ENCODE data around the gene RBBP8NL. TPM values are rescaled to one million over a fixed set of nuclear protein-coding genes. Genes with fewer than 3 reads are reported as not detected.

The RBBP8NL gene
- total RNA-seq, 1 experiment from 2014 or later = not detected

DNA sequence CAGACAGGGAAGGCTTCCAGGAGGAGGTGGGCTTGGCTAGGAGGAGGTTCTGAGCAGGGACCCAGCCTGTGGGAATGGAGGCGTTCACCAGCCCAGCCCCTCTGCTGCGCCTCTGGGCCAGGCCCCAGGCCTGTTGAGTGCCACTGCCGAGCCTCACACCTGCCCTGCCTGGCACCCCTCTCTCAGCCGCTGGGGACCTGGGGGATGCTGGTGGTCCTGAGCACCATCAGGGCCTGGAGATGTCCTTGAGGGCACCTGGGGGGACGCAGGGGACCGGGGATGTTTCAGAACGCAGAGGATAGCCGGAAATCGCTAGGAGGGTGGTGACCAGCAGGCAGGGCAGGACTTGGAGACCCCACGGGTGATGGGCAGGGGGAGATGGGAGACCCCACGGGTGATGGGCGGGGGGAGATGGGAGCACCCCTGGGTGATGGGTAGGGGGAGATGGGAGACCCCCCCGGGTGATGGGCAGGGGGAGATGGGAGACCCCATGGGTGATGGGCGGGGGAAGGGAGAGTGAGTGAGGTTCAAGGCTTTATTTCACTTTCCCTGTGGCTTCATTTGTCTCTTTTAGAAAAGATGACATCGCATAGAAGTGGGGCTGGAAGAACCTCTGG, 35.7 kb upstream of the RBBP8NL start:
- intact Hi-C loops (cut with micrococcal nuclease; ENCODE audit: unreplicated experiment) = no loop called here
- TF ChIP-seq POLR2AphosphoS5 (IDR thresholded peaks at IDR 0.05; ENCODE audit: low read depth, low read length) = no peak
- TF ChIP-seq SIN3A (IDR thresholded peaks at IDR 0.05; ENCODE audit: borderline replicate concordance, insufficient read depth, low read depth, low read length) = 0 out of 2 replicates have a peak, but pooled peaks have one; percentile 49
- no peaks in the 10 kb centered on the region for H3K9me3 ChIP-seq (ENCODE audit: control insufficient read depth, insufficient read depth, low read depth, low read length)
- in situ Hi-C loops (cut with HindIII; ENCODE audit: low pct_unique_long_range_greater_than_20kb, low sequenced_read_pairs) = no loop called here
- H3K27me3 ChIP-seq (ENCODE audit: control insufficient read depth, insufficient read depth, low read length) = no peaks in the 10 kb centered on the region
- ChIA-PET CTCF (no interaction called here), POLR2A (no interaction called here)
- no peak for DNase-seq (ENCODE audit: low read depth, low spot score)
- no TSS peak for BruUV-seq (replicated peaks)
- H3K27ac ChIP-seq (ENCODE audit: low read length) = no peak overlapping the region
- H3K4me1 ChIP-seq (ENCODE audit: control insufficient read depth, insufficient read depth, low read length) = peaks cover 18% of the 10 kb centered on the region
- no peak for ATAC-seq
- H3K4me3 ChIP-seq (ENCODE audit: low read depth in 2 of 2, low read length in 2 of 2) = no peak overlapping the region
- no peaks in the 10 kb centered on the region for H3K36me3 ChIP-seq (ENCODE audit: control insufficient read depth, insufficient read depth, low read length)

DNA sequence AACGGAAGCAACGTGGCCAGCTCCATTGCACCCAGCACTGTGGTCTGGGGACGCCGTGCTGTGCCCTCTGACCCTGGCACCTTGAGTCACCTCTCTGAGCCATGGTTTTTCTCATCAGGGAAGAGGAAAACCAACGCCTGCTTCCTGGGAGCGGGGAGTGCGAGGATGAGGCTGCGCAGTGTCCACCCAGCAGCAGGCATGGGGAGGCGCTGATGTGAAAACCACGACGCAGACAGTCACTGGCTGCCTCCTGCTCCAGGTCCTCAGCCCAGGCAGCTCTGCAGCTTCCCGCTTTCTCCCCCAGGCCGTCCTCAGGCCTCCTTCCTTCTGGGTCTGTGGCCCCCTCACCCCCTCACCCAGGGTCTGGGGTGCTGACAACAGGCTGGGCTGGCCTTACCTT, 34.5 kb upstream of the RBBP8NL start:
- no peak for DNase-seq (ENCODE audit: low read depth, low spot score)
- Histone ChIP-seq H3K4me3 (ENCODE audit: low read depth in 2 of 2, low read length in 2 of 2) (no peak overlapping the region), H3K27ac (ENCODE audit: low read length) (no peak overlapping the region), H3K4me1 (ENCODE audit: control insufficient read depth, insufficient read depth, low read length) (peaks cover 18% of the 10 kb centered on the region), H3K27me3 (ENCODE audit: control insufficient read depth, insufficient read depth, low read length) (no peaks in the 10 kb centered on the region), H3K36me3 (ENCODE audit: control insufficient read depth, insufficient read depth, low read length) (no peaks in the 10 kb centered on the region), H3K9me3 (ENCODE audit: control insufficient read depth, insufficient read depth, low read depth, low read length) (no peaks in the 10 kb centered on the region)
- TF ChIP-seq SIN3A (IDR thresholded peaks at IDR 0.05; ENCODE audit: borderline replicate concordance, insufficient read depth, low read depth, low read length) = no peak
- peak; percentile 33; the same call in 1 of the 2 replicates for TF ChIP-seq POLR2AphosphoS5 (IDR thresholded peaks at IDR 0.05; ENCODE audit: low read depth, low read length)
- in situ Hi-C loops (cut with HindIII; ENCODE audit: low pct_unique_long_range_greater_than_20kb, low sequenced_read_pairs) (no loop called here), intact Hi-C loops (cut with micrococcal nuclease; ENCODE audit: unreplicated experiment) (no loop called here)
- no TSS peak for BruUV-seq (replicated peaks)
- ChIA-PET CTCF (interaction anchor here (0.7 to 1.2 kb wide), 2 partner anchors 10 to 324 kb away, joined by 3 to 8 read pairs; no protein-coding TSS in a partner anchor), POLR2A (no interaction called here)
- ATAC-seq = peak; percentile 50

DNA sequence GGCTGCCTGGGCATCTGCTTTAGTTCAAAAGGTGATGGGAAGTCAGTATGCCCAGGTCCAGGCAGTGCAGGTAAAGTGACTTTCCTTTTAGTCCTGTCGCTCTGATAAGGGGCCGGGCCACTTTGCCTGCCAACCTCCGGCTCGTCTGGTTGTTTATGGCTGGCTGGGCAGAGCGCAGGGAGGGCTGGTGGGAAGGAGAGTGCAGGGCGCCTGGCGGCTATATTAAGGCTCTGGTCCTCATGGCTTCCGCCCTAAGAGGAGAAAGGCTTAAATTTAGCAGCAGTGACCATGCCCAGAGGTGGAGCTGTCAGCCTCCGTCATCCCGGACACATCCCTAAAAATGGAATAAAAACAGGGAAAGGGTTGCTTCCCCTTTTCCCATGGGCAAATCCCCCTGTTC, 33.8 kb upstream of the RBBP8NL start:
- H3K4me3 ChIP-seq (ENCODE audit: low read depth in 2 of 2, low read length in 2 of 2) = no peak overlapping the region
- POLR2A ChIA-PET = no interaction called here
- peak; percentile 15; the same call in 1 of the 2 replicates for ATAC-seq

More for the DNA sequence above, 33.8 kb upstream of the RBBP8NL start:
- CTCF ChIA-PET = interaction anchor here (1.2 kb wide), 1 partner anchor 11 kb away, joined by 8 read pairs; no protein-coding TSS in a partner anchor
- BruUV-seq (replicated peaks) = no TSS peak
- H3K4me1 ChIP-seq (ENCODE audit: control insufficient read depth, insufficient read depth, low read length) = peaks cover 18% of the 10 kb centered on the region
- H3K36me3 ChIP-seq (ENCODE audit: control insufficient read depth, insufficient read depth, low read length) = no peaks in the 10 kb centered on the region
- in situ Hi-C loops (cut with HindIII; ENCODE audit: low pct_unique_long_range_greater_than_20kb, low sequenced_read_pairs) (no loop called here), intact Hi-C loops (cut with micrococcal nuclease; ENCODE audit: unreplicated experiment) (no loop called here)
- H3K27ac ChIP-seq (ENCODE audit: low read length) = no peak overlapping the region
- H3K27me3 ChIP-seq (ENCODE audit: control insufficient read depth, insufficient read depth, low read length) = no peaks in the 10 kb centered on the region
- no peak for TF ChIP-seq POLR2AphosphoS5 (IDR thresholded peaks at IDR 0.05; ENCODE audit: low read depth, low read length)
- no peak for TF ChIP-seq TCF7L2 (IDR thresholded peaks at IDR 0.05; ENCODE audit: low read depth, low read length)
- no peak for TF ChIP-seq SIN3A (IDR thresholded peaks at IDR 0.05; ENCODE audit: borderline replicate concordance, insufficient read depth, low read depth, low read length)
- TF ChIP-seq, protein P1, sequence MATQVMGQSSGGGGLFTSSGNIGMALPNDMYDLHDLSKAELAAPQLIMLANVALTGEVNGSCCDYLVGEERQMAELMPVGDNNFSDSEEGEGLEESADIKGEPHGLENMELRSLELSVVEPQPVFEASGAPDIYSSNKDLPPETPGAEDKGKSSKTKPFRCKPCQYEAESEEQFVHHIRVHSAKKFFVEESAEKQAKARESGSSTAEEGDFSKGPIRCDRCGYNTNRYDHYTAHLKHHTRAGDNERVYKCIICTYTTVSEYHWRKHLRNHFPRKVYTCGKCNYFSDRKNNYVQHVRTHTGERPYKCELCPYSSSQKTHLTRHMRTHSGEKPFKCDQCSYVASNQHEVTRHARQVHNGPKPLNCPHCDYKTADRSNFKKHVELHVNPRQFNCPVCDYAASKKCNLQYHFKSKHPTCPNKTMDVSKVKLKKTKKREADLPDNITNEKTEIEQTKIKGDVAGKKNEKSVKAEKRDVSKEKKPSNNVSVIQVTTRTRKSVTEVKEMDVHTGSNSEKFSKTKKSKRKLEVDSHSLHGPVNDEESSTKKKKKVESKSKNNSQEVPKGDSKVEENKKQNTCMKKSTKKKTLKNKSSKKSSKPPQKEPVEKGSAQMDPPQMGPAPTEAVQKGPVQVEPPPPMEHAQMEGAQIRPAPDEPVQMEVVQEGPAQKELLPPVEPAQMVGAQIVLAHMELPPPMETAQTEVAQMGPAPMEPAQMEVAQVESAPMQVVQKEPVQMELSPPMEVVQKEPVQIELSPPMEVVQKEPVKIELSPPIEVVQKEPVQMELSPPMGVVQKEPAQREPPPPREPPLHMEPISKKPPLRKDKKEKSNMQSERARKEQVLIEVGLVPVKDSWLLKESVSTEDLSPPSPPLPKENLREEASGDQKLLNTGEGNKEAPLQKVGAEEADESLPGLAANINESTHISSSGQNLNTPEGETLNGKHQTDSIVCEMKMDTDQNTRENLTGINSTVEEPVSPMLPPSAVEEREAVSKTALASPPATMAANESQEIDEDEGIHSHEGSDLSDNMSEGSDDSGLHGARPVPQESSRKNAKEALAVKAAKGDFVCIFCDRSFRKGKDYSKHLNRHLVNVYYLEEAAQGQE (IDR thresholded peaks at IDR 0.05; ENCODE audit: insufficient read depth in 1 of 2, low read depth in 2 of 2, low read length in 1 of 2) = no peak
- TF ChIP-seq, protein P2, sequence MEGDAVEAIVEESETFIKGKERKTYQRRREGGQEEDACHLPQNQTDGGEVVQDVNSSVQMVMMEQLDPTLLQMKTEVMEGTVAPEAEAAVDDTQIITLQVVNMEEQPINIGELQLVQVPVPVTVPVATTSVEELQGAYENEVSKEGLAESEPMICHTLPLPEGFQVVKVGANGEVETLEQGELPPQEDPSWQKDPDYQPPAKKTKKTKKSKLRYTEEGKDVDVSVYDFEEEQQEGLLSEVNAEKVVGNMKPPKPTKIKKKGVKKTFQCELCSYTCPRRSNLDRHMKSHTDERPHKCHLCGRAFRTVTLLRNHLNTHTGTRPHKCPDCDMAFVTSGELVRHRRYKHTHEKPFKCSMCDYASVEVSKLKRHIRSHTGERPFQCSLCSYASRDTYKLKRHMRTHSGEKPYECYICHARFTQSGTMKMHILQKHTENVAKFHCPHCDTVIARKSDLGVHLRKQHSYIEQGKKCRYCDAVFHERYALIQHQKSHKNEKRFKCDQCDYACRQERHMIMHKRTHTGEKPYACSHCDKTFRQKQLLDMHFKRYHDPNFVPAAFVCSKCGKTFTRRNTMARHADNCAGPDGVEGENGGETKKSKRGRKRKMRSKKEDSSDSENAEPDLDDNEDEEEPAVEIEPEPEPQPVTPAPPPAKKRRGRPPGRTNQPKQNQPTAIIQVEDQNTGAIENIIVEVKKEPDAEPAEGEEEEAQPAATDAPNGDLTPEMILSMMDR (IDR thresholded peaks at IDR 0.05) = no peak
- no peaks in the 10 kb centered on the region for H3K9me3 ChIP-seq (ENCODE audit: control insufficient read depth, insufficient read depth, low read depth, low read length)
- DNase-seq (ENCODE audit: low read depth, low spot score) = no peak
